ENCODE results near the gene SSH3. TPM values are rescaled to one million over a fixed set of nuclear protein-coding genes. Genes with fewer than 3 reads are reported as not detected.

The SSH3 gene
- total RNA-seq, 4 donors from 2014 or later, result 55.9 to 128 (median 99.9) TPM

- H3K36me3 ChIP-seq, result peaks cover 0 to 37% (median 0%) of the 10 kb centered on the region in 3 donors
- DNase-seq, result peak in 2 of 3 donors; percentile 77 to 78
- H3K27me3 ChIP-seq, result no peaks in the 10 kb centered on the region
- TF ChIP-seq CTCF (IDR thresholded peaks at IDR 0.05), result no peak
- TF ChIP-seq POLR2A (IDR thresholded peaks at IDR 0.05), result peak; percentile 33 to 60
- H3K4me1 ChIP-seq, result peaks cover 0 to 29% (median 4%) of the 10 kb centered on the region in 4 donors
- peak overlapping the region; percentile 83 to 90 (median 84) for H3K27ac ChIP-seq
- peak overlapping the region; percentile 71 to 91 (median 85) for H3K4me3 ChIP-seq
- no peaks in the 10 kb centered on the region for H3K9me3 ChIP-seq
These were observed 1.3 kb upstream of the SSH3 start for GRCh38 chr11:67301951-67302516.

GRCh38 chr11:67302571-67303131 lies 679 bp upstream of the SSH3 start:
- DNase-seq, result peak in 2 of 3 donors; percentile 69 to 77
- peaks cover 0 to 29% (median 4%) of the 10 kb centered on the region in 4 donors for H3K4me1 ChIP-seq
- peak overlapping the region; percentile 71 to 91 (median 85) for H3K4me3 ChIP-seq
- H3K27me3 ChIP-seq, result no peaks in the 10 kb centered on the region
- peaks cover 0 to 43% (median 0%) of the 10 kb centered on the region in 3 donors for H3K36me3 ChIP-seq
- no peak for TF ChIP-seq CTCF (IDR thresholded peaks at IDR 0.05)
- TF ChIP-seq POLR2A (IDR thresholded peaks at IDR 0.05), result no peak
- H3K9me3 ChIP-seq, result no peaks in the 10 kb centered on the region
- H3K27ac ChIP-seq, result peak overlapping the region; percentile 83 to 90 (median 84)

GRCh38 chr11:67303835-67304411 lies 593 bp downstream of the SSH3 start:
- peaks cover 0 to 29% (median 4%) of the 10 kb centered on the region in 4 donors for H3K4me1 ChIP-seq
- peak overlapping the region; percentile 71 to 91 (median 85) for H3K4me3 ChIP-seq
- TF ChIP-seq POLR2A (IDR thresholded peaks at IDR 0.05), result no peak
- no peak for TF ChIP-seq CTCF (IDR thresholded peaks at IDR 0.05)
- peaks cover 0 to 53% (median 0%) of the 10 kb centered on the region in 3 donors for H3K36me3 ChIP-seq
- H3K27me3 ChIP-seq, result no peaks in the 10 kb centered on the region
- H3K9me3 ChIP-seq, result no peaks in the 10 kb centered on the region
- peak in 2 of 3 donors; percentile 66 to 68 for DNase-seq
- peak overlapping the region; percentile 83 to 90 (median 84) for H3K27ac ChIP-seq

- DNase-seq, result no peak
- H3K36me3 ChIP-seq, result peaks cover 0 to 53% (median 0%) of the 10 kb centered on the region in 3 donors
- H3K4me3 ChIP-seq, result peak overlapping the region in 3 of 4 donors; percentile 83 to 91 (median 87)
- H3K4me1 ChIP-seq, result peaks cover 0 to 29% (median 4%) of the 10 kb centered on the region in 4 donors
- H3K9me3 ChIP-seq, result no peaks in the 10 kb centered on the region
- no peaks in the 10 kb centered on the region for H3K27me3 ChIP-seq
- no peak for TF ChIP-seq CTCF (IDR thresholded peaks at IDR 0.05)
- no peak for TF ChIP-seq POLR2A (IDR thresholded peaks at IDR 0.05)
- peak overlapping the region in 3 of 4 donors; percentile 83 to 90 (median 84) for H3K27ac ChIP-seq
These were observed 1.3 kb downstream of the SSH3 start for GRCh38 chr11:67304511-67305113.

- no peaks in the 10 kb centered on the region for H3K9me3 ChIP-seq
- H3K27ac ChIP-seq, result no peak overlapping the region
- no peak overlapping the region for H3K4me3 ChIP-seq
- TF ChIP-seq POLR2A (IDR thresholded peaks at IDR 0.05), result no peak
- TF ChIP-seq CTCF (IDR thresholded peaks at IDR 0.05), result no peak
- H3K36me3 ChIP-seq, result peaks cover 0 to 49% (median 0%) of the 10 kb centered on the region in 3 donors
- H3K27me3 ChIP-seq, result no peaks in the 10 kb centered on the region
- DNase-seq, result no peak
- H3K4me1 ChIP-seq, result peaks cover 0 to 23% (median 4%) of the 10 kb centered on the region in 4 donors
These were observed 3.6 kb downstream of the SSH3 start for GRCh38 chr11:67306769-67307544.
